SJCRH30 (cell line): ENCODE measurements around the gene GLIPR2. TPM values are rescaled to one million over a fixed set of nuclear protein-coding genes. Genes with fewer than 3 reads are reported as not detected.
A peak's percentile ranks its signal among the peaks of the same experiment; 100 is the strongest.
"Not testable (repeated sequence)": the region's sequence is repeated elsewhere in the genome, so short reads cannot be mapped to it uniquely, and the experiment has no call there.

Experiments
- DNase-seq, 2 experiments: peaks; one replicate each; pipeline ENCODE4 v3.0.0-alpha.2; 2015 to 2020
- H3K27ac ChIP-seq: fragments of 250-450 bp; sonication (Bioruptor Pico); 2 replicates; pipeline ENCODE4 v1.5.1; 2020; ENCODE audit warnings: mild to moderate bottlenecking, moderate library complexity
- H3K27me3 ChIP-seq: fragments of 250-450 bp; sonication (Bioruptor Pico); 2 replicates; pipeline ENCODE4 v1.5.1; 2020; ENCODE audit warnings: mild to moderate bottlenecking, moderate library complexity
- H3K36me3 ChIP-seq: fragments of 250-450 bp; sonication (Bioruptor Pico); 2 replicates; pipeline ENCODE4 v1.5.1; 2020; ENCODE audit warnings: mild to moderate bottlenecking, moderate library complexity
- H3K4me1 ChIP-seq: fragments of 250-450 bp; sonication (Bioruptor Pico); 2 replicates; pipeline ENCODE4 v1.5.1; 2020; ENCODE audit warnings: mild to moderate bottlenecking, moderate library complexity
- H3K4me3 ChIP-seq: fragments of 250-450 bp; sonication (Bioruptor Pico); 2 replicates; pipeline ENCODE4 v1.5.1; 2020; ENCODE audit warnings: mild to moderate bottlenecking, moderate library complexity
- H3K9me3 ChIP-seq: fragments of 250-450 bp; sonication (Bioruptor Pico); replicated peaks from 2 replicates; pipeline ENCODE4 v1.5.1; 2020; ENCODE audit warnings: mild to moderate bottlenecking, moderate library complexity
- total RNA-seq: library from RNA; depleted of rRNA; stranded (reverse); fragments of >200 nt; shearing (Covaris generic); gene quantifications from 2 replicates; pipeline ENCODE4 v1.2.3, GENCODE V29; 2014; rRNA removed

GLIPR2 gene
- 26.3 and 27.1 TPM in 2 replicates for total RNA-seq

DNA sequence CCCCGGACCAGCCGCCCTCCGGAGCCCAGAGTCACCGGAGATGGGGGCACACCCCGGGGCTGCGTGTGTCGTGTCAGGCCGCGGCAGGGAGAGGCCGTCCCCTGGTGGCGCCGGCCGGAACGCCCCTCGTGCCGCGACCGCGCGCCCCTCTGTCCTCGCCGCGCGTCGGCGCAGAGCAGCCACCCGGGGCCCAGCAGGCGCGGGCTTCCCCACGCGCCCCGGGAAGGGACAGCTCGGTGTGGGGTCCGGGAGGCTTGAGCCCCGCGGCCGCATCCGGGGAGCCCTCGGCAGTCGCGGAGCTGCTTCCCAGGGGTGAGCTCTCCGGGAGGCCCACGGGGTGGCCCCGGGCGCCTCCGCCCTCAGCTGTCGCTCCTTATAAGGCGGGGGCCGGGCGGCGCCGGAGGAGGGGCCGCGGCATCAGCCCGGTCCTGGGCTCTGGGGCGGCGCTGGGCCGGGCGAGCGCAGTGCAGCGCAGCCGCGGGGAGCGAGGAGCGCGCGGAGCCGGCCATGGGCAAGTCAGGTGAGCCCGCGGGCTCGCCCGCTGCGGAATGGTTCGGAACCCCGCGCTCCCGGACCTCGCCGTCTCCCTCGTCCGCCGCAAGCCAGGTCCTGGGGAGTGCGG is at the start of gene GLIPR2:
Gene GLIPR2 (plus strand): TSS at position 462 of the 622 bp plus-strand sequence. CDS start 46 bp downstream, at position 508.
- Histone ChIP-seq H3K4me1 (0 out of 2 replicates have a peak, but pooled peaks cover 3% of the 10 kb centered on the region), H3K27ac (peak within 1 kb of the TSS; percentile 45; the same call in 1 of the 2 replicates)

GRCh38 chr9:36087054-36087453 is 49.5 kb upstream of the GLIPR2 start:
- not testable (repeated sequence) for H3K27ac ChIP-seq, H3K36me3 ChIP-seq, H3K9me3 ChIP-seq, DNase-seq, H3K27me3 ChIP-seq, H3K4me3 ChIP-seq, H3K4me1 ChIP-seq

More for the DNA sequence above, at the start of gene GLIPR2:
- peak; percentile 76 to 80 for DNase-seq
- Histone ChIP-seq H3K36me3 (no peaks in the 10 kb centered on the region), H3K4me3 (peak within 1 kb of the TSS; percentile 75), H3K9me3 (no peaks in the 10 kb centered on the region), H3K27me3 (no peaks in the 10 kb centered on the region)

DNA sequence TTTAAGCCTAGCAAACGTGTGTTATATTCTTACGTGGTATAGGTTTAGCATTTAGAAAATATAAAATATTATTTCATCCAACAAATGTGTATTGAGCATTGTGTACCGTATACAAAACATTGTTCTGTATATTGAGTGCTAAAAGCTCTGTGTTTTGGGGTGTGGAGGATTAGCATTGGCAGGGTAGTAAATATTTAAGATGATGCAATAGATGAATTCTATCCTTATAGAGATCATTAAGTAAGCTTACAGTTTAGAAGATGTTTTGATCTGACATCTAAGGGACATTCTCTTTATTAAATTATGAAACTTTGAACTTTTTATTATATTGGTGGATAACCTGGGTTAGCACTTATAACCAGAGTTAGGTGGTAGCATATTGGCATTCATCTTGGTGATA is 48.5 kb upstream of the GLIPR2 start:
- no peak overlapping the region for H3K27ac ChIP-seq
- peaks cover 4% of the 10 kb centered on the region for H3K4me1 ChIP-seq
- H3K4me3 ChIP-seq: no peak overlapping the region

GRCh38 chr9:36091026-36091953 is 45.2 kb upstream of the GLIPR2 start:
- H3K4me1 ChIP-seq: peaks cover 4% of the 10 kb centered on the region
- H3K4me3 ChIP-seq: no peak overlapping the region
- no peaks in the 10 kb centered on the region for H3K36me3 ChIP-seq
- DNase-seq: peak in 1 of 2 experiments; percentile 36
- peak overlapping the region; percentile 52 for H3K27ac ChIP-seq
- no peaks in the 10 kb centered on the region for H3K9me3 ChIP-seq
- no peaks in the 10 kb centered on the region for H3K27me3 ChIP-seq

More for the DNA sequence above, 48.5 kb upstream of the GLIPR2 start:
- H3K27me3 ChIP-seq: no peaks in the 10 kb centered on the region
- H3K9me3 ChIP-seq: no peaks in the 10 kb centered on the region
- no peaks in the 10 kb centered on the region for H3K36me3 ChIP-seq
- no peak for DNase-seq

DNA sequence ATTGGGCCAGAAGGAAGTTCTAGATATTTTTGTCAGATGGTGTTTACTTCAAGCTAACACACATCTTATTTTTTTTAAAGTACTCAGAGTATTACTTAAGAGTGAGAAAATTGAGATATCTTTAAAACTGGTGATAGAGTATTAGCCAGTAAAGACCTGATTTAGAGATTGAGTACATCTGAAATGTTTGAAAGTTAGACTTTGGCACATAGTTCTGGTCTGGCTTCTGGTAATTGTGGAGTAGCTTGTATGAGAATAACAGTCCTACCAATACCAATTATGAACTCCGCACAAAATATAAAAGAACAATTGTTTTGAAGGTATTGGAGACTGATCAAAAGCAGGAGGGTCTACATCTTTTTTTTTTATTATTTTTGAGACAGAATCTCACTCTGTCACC is 44.5 kb upstream of the GLIPR2 start:
- Histone ChIP-seq H3K27me3 (no peaks in the 10 kb centered on the region), H3K36me3 (no peaks in the 10 kb centered on the region), H3K4me1 (peaks cover 4% of the 10 kb centered on the region), H3K27ac (peak overlapping the region; percentile 52), H3K9me3 (no peaks in the 10 kb centered on the region), H3K4me3 (no peak overlapping the region)
- no peak for DNase-seq

DNA sequence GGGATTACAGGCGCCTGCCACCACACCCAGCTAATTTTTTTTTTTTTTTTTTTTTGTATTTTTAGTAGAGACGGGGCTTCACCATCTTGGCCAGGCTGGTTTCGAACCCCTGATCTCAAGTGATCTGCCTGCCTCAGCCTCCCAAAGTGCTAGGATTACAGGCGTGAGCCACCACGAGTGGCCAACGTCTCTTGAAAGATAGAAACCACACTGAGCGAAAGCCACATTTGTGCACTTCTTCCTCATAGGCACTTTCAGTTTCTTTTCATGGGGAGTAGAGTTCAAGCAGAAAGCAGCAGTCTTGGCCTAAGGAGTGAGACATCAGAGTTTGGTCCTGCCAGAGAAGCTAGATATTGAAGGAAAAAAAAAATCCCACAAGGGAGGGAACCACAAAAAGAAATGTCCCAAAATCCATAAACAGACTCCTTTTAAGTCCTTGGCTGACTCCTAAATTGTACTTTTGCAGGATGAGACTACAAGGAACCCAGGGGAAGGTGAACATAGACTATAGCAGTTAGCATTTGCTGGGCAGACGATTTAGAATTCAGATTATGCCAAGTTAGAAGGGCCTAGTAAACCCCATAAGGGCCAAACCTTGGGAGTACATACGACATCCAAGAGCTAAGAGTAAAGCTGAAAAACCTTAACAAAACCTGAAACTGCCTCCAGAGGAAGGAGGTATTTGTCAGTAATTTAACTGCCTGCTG is 43.9 kb upstream of the GLIPR2 start:
- H3K9me3 ChIP-seq: no peaks in the 10 kb centered on the region
- H3K4me1 ChIP-seq: peaks cover 4% of the 10 kb centered on the region
- no peaks in the 10 kb centered on the region for H3K27me3 ChIP-seq
- H3K27ac ChIP-seq: no peak overlapping the region
- no peaks in the 10 kb centered on the region for H3K36me3 ChIP-seq
- H3K4me3 ChIP-seq: no peak overlapping the region
- DNase-seq: no peak

DNA sequence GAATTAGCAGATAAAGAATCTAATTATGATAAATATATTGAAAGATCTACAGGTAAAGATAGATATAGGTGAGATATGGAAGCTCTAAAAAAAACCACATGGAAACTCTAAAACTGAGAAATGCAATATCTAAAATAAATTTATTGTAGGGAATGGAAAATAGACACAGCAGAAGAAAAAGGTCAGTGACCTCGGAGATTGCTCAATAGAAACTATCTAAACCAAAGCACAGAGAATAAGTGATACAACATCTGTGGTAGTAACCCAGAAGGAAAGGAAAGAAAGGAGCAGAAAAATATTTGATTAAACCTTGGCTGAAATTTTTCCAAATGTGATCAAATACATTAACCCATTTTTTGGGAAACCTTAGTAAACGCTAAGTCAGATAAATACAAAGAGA is 43.1 kb upstream of the GLIPR2 start:
- Histone ChIP-seq H3K27ac (no peak overlapping the region), H3K4me1 (peaks cover 4% of the 10 kb centered on the region), H3K36me3 (no peaks in the 10 kb centered on the region), H3K9me3 (no peaks in the 10 kb centered on the region), H3K4me3 (no peak overlapping the region), H3K27me3 (no peaks in the 10 kb centered on the region)
- no peak for DNase-seq

GRCh38 chr9:36099718-36100117 is 36.8 kb upstream of the GLIPR2 start:
- no peak overlapping the region for H3K27ac ChIP-seq

DNA sequence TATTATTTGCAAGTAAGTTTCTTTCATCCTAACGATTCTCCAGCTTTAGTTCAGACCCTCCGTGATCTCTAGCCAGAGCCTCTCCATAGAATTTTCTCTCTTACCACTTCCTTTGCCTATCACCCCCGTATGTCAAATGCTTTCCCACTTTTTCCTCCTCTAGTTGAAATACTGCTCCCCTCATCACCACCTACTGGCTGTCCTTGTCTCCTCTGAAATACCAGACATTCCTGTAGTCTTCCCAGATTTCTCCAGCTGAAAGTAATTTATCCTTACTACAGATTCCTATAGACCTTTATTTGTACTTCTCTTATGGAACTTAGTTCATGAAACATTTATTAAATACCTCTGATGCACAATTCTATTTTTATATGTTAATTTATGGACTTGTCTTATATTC is 36.0 kb upstream of the GLIPR2 start:
- Histone ChIP-seq H3K4me3 (no peak overlapping the region), H3K27me3 (no peaks in the 10 kb centered on the region), H3K9me3 (no peaks in the 10 kb centered on the region), H3K36me3 (no peaks in the 10 kb centered on the region), H3K4me1 (peaks cover 3% of the 10 kb centered on the region; the same call in 1 of the 2 replicates), H3K27ac (no peak overlapping the region)
- no peak for DNase-seq

More at GRCh38 chr9:36099718-36100117, 36.8 kb upstream of the GLIPR2 start:
- no peaks in the 10 kb centered on the region for H3K36me3 ChIP-seq
- H3K4me3 ChIP-seq: no peak overlapping the region
- no peaks in the 10 kb centered on the region for H3K27me3 ChIP-seq
- H3K9me3 ChIP-seq: no peaks in the 10 kb centered on the region
- no peak for DNase-seq
- peaks cover 3% of the 10 kb centered on the region; the same call in 1 of the 2 replicates for H3K4me1 ChIP-seq

DNA sequence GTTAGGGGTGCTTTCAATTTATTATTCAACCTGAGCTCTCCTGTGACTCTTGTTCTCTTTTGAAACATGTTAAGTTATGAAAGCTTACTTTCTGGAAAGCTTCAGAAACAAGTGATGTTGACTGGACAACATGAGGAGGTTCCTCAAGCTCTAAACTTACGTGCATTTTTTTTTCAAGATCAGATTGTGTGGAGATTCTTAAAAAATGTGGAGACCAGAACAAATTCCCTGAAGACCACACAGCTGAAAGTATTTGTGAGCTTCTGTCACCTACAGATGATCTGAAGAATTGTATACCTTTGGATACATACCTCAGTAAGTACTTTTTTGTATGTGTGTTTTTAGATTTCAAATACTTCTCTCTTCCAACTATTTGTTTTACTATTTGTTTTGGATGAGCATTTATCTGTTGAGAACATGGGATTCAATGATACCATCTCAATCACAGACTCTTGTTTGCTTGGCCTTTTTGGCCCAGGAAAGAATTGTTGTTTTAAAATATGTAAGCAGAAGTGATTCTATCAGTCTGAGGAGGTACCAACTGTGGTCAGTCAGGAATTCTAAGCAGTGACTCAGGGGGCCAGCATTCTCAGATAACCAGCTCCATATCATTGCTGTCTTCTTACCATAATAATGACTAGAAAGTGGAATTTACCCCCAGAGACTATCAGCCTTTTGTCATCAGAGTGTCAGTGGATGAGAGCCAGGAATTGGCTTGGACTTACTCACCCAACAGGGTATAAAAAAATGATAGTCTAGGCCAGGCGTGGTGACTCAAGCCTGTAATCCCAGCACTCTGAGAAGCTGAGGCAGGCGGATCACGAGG is 34.4 kb upstream of the GLIPR2 start:
- Histone ChIP-seq H3K27ac (peak overlapping the region; percentile 6; the same call in 1 of the 2 replicates), H3K27me3 (no peaks in the 10 kb centered on the region), H3K36me3 (no peaks in the 10 kb centered on the region), H3K9me3 (no peaks in the 10 kb centered on the region), H3K4me3 (no peak overlapping the region), H3K4me1 (peaks cover 3% of the 10 kb centered on the region; the same call in 1 of the 2 replicates)
- DNase-seq: peak; percentile 32 to 45

GRCh38 chr9:36102742-36103495 is 33.6 kb upstream of the GLIPR2 start:
- Histone ChIP-seq H3K4me1 (peaks cover 3% of the 10 kb centered on the region; the same call in 1 of the 2 replicates), H3K36me3 (no peaks in the 10 kb centered on the region), H3K27me3 (no peaks in the 10 kb centered on the region), H3K27ac (0 out of 2 replicates have a peak overlapping the region, but pooled peaks have one; percentile 6), H3K9me3 (no peaks in the 10 kb centered on the region), H3K4me3 (no peak overlapping the region)
- DNase-seq: peak; percentile 78 to 89

- H3K36me3 ChIP-seq: no peaks in the 10 kb centered on the region
- H3K4me1 ChIP-seq: no peaks in the 10 kb centered on the region
- no peak overlapping the region for H3K27ac ChIP-seq
- H3K4me3 ChIP-seq: no peak overlapping the region
- no peak for DNase-seq
- H3K27me3 ChIP-seq: no peaks in the 10 kb centered on the region
- no peaks in the 10 kb centered on the region for H3K9me3 ChIP-seq
Measured at GRCh38 chr9:36109071-36109470, 27.5 kb upstream of the GLIPR2 start.

GRCh38 chr9:36110434-36110833 is 26.1 kb upstream of the GLIPR2 start:
- Histone ChIP-seq H3K4me3 (no peak overlapping the region), H3K36me3 (no peaks in the 10 kb centered on the region), H3K27ac (no peak overlapping the region), H3K4me1 (no peaks in the 10 kb centered on the region), H3K27me3 (no peaks in the 10 kb centered on the region), H3K9me3 (no peaks in the 10 kb centered on the region)
- DNase-seq: no peak
